ENCODE measurements around the gene DNAH1.

Gene DNAH1

GRCh38 chr3:52385157-52385556 is 69.0 kb downstream of the DNAH1 start:
- Histone ChIP-seq H2AFZ (ENCODE audit: low read depth, low read length, severe bottlenecking) (no peak overlapping the region), H3K27me3 (ENCODE audit: low read length) (no peaks in the 10 kb centered on the region), H3K4me3 (ENCODE audit: insufficient read depth, low read length, poor library complexity, severe bottlenecking) (no peak overlapping the region), H3K9me3 (ENCODE audit: insufficient read depth, low read length) (no peaks in the 10 kb centered on the region), H3K4me2 (ENCODE audit: low read depth, low read length, poor library complexity, severe bottlenecking) (no peak overlapping the region), H3F3A (ENCODE audit: insufficient read depth) (no peaks in the 10 kb centered on the region), H3K9me2 (replicated peaks; ENCODE audit: insufficient read depth, low read length) (no peaks in the 10 kb centered on the region), H3K36me3 (ENCODE audit: low read length) (no peaks in the 10 kb centered on the region), H3K27ac (ENCODE audit: low read depth, low read length) (no peak overlapping the region), H3K79me2 (ENCODE audit: insufficient read depth, low read length) (no peaks in the 10 kb centered on the region), H3K9ac (ENCODE audit: low read length) (no peak overlapping the region), H4K20me1 (ENCODE audit: low read depth, low read length) (no peaks in the 10 kb centered on the region)
- TF ChIP-seq CTCF (IDR thresholded peaks at IDR 0.05; ENCODE audit: insufficient read depth, low read length, poor library complexity, severe bottlenecking) (peak; percentile 82), EZH2phosphoT487 (conservative IDR thresholded peaks at IDR 0.05; ENCODE audit: low read length) (no peak)

- no peak for TF ChIP-seq CTCF (IDR thresholded peaks at IDR 0.05; ENCODE audit: insufficient read depth, low read length, poor library complexity, severe bottlenecking)
- TF ChIP-seq EZH2phosphoT487 (conservative IDR thresholded peaks at IDR 0.05; ENCODE audit: low read length), result no peak
- no peak overlapping the region for H2AFZ ChIP-seq (ENCODE audit: low read depth, low read length, severe bottlenecking)
- no peak overlapping the region for H3K27ac ChIP-seq (ENCODE audit: low read depth, low read length)
- H3K9me3 ChIP-seq (ENCODE audit: insufficient read depth, low read length), result no peaks in the 10 kb centered on the region
- H3K36me3 ChIP-seq (ENCODE audit: low read length), result no peaks in the 10 kb centered on the region
- no peaks in the 10 kb centered on the region for H3K79me2 ChIP-seq (ENCODE audit: insufficient read depth, low read length)
- no peaks in the 10 kb centered on the region for H3K9me2 ChIP-seq (replicated peaks; ENCODE audit: insufficient read depth, low read length)
- H4K20me1 ChIP-seq (ENCODE audit: low read depth, low read length), result no peaks in the 10 kb centered on the region
- H3K9ac ChIP-seq (ENCODE audit: low read length), result no peak overlapping the region
- H3F3A ChIP-seq (ENCODE audit: insufficient read depth), result no peaks in the 10 kb centered on the region
- no peaks in the 10 kb centered on the region for H3K27me3 ChIP-seq (ENCODE audit: low read length)
- no peak overlapping the region for H3K4me3 ChIP-seq (ENCODE audit: insufficient read depth, low read length, poor library complexity, severe bottlenecking)
- no peak overlapping the region for H3K4me2 ChIP-seq (ENCODE audit: low read depth, low read length, poor library complexity, severe bottlenecking)
Observed at GRCh38 chr3:52387481-52387880, 71.4 kb downstream of the DNAH1 start.

GRCh38 chr3:52388348-52388821 is 72.3 kb downstream of the DNAH1 start:
- Histone ChIP-seq H2AFZ (ENCODE audit: low read depth, low read length, severe bottlenecking) (no peak overlapping the region), H3K4me3 (ENCODE audit: insufficient read depth, low read length, poor library complexity, severe bottlenecking) (no peak overlapping the region), H3K9ac (ENCODE audit: low read length) (no peak overlapping the region)

More at GRCh38 chr3:52388348-52388821, 72.3 kb downstream of the DNAH1 start:
- Histone ChIP-seq H3K9me3 (ENCODE audit: insufficient read depth, low read length) (no peaks in the 10 kb centered on the region), H3F3A (ENCODE audit: insufficient read depth) (no peaks in the 10 kb centered on the region), H3K27ac (ENCODE audit: low read depth, low read length) (no peak overlapping the region), H3K36me3 (ENCODE audit: low read length) (no peaks in the 10 kb centered on the region), H3K79me2 (ENCODE audit: insufficient read depth, low read length) (no peaks in the 10 kb centered on the region), H4K20me1 (ENCODE audit: low read depth, low read length) (no peaks in the 10 kb centered on the region), H3K27me3 (ENCODE audit: low read length) (no peaks in the 10 kb centered on the region), H3K9me2 (replicated peaks; ENCODE audit: insufficient read depth, low read length) (no peaks in the 10 kb centered on the region), H3K4me2 (ENCODE audit: low read depth, low read length, poor library complexity, severe bottlenecking) (no peak overlapping the region)
- TF ChIP-seq CTCF (IDR thresholded peaks at IDR 0.05; ENCODE audit: insufficient read depth, low read length, poor library complexity, severe bottlenecking) (no peak), EZH2phosphoT487 (conservative IDR thresholded peaks at IDR 0.05; ENCODE audit: low read length) (no peak)

Measured in SU-DHL-6 (cell line).